Stimulated activated CD4-positive, alpha-beta T cell treated with anti-CD3 and anti-CD28 coated beads, TNF-alpha, amount 100 ng/mL, for 48 hours (primary cell): ENCODE results near the gene RAB17.
"Not testable (repeated sequence)": the region's sequence is repeated elsewhere in the genome, so short reads cannot be mapped to it uniquely, and the experiment has no call there.

Source experiments
- DNase-seq, 3 donors: peaks; one replicate each; pipeline ENCODE4 v3.0.0-alpha.2; 2020; ENCODE audit warnings: low read depth in 3 of 3

Gene RAB17

GRCh38 chr2:237599465-237600110 is 9.1 kb upstream of the RAB17 start:
- DNase-seq = no peak

- DNase-seq = no peak
These were observed 8.1 kb upstream of the RAB17 start for GRCh38 chr2:237598468-237599208.

GRCh38 chr2:237597196-237598145 is 6.9 kb upstream of the RAB17 start:
- no peak for DNase-seq

GRCh38 chr2:237596520-237597195 is 6.1 kb upstream of the RAB17 start:
- DNase-seq = no peak

GRCh38 chr2:237595829-237596519 is 5.4 kb upstream of the RAB17 start:
- not testable (repeated sequence) for DNase-seq

- no peak for DNase-seq
These were observed 4.0 kb upstream of the RAB17 start for GRCh38 chr2:237594514-237594871.

- DNase-seq = no peak
These were observed 3.2 kb upstream of the RAB17 start for GRCh38 chr2:237593596-237594320.

- no peak for DNase-seq
These were observed 2.5 kb upstream of the RAB17 start for GRCh38 chr2:237593036-237593435.

GRCh38 chr2:237592425-237592980 is 2.0 kb upstream of the RAB17 start:
- no peak for DNase-seq

- no peak for DNase-seq
These were observed 777 bp upstream of the RAB17 start for GRCh38 chr2:237591141-237591881.

- no peak for DNase-seq
These were observed 2.4 kb downstream of the RAB17 start for GRCh38 chr2:237588044-237588696.

- no peak for DNase-seq
These were observed 4.8 kb downstream of the RAB17 start for GRCh38 chr2:237585590-237586221.

- no peak for DNase-seq
These were observed 6.9 kb downstream of the RAB17 start for GRCh38 chr2:237583385-237584295.

- DNase-seq = peak; percentile 9 to 50 (median 39)
These were observed 8.5 kb downstream of the RAB17 start for GRCh38 chr2:237581751-237582746.

- no peak for DNase-seq
These were observed 9.2 kb downstream of the RAB17 start for GRCh38 chr2:237581326-237581725.
